ENCODE results near the gene RAD1.

The RAD1 gene

GRCh38 chr5:34897646-34898045 is 17.7 kb downstream of the RAD1 start:
- CTCF ChIA-PET, result interaction anchor here (0.6 to 8.9 kb wide), 54 partner anchors 10 to 1399 kb away, joined by 3 to 156 read pairs (median 5); no protein-coding TSS in a partner anchor

GRCh38 chr5:34895641-34896419 is 19.5 kb downstream of the RAD1 start:
- H3K4me1 ChIP-seq (ENCODE audit: control insufficient read depth, insufficient read depth, low read length), result no peaks in the 10 kb centered on the region
- ChIA-PET CTCF (interaction anchor here (0.6 to 8.9 kb wide), 10 partner anchors 10 to 420 kb away, joined by 3 to 156 read pairs (median 4); no protein-coding TSS in a partner anchor), POLR2A (interaction anchor here (1.0 to 1.4 kb wide), 2 partner anchors 10 to 20 kb away, joined by 3 read pairs; partner anchors contain the start of genes BRIX1 and RAD1)
- no peaks in the 10 kb centered on the region for H3K9me3 ChIP-seq (ENCODE audit: control insufficient read depth, insufficient read depth, low read depth, low read length)
- H3K27ac ChIP-seq (ENCODE audit: extremely low read depth, low read depth, low read length), result no peak overlapping the region
- no peak overlapping the region for H3K4me3 ChIP-seq (ENCODE audit: low read depth, low read length)
- no peaks in the 10 kb centered on the region; a peak in 1 of 3 replicates for H3K36me3 ChIP-seq (ENCODE audit: control insufficient read depth in 2 of 2, insufficient read depth in 1 of 2, low read length in 2 of 2)
- TF ChIP-seq ZNF704 (tag by site-specific recombination; IDR thresholded peaks at IDR 0.05), result no peak
- no peak for TF ChIP-seq SCRT2 (tag by site-specific recombination; IDR thresholded peaks at IDR 0.05)
- TF ChIP-seq ZNF580 (tag by site-specific recombination; IDR thresholded peaks at IDR 0.05), result no peak
- TF ChIP-seq ZNF530 (tag by site-specific recombination; IDR thresholded peaks at IDR 0.05; ENCODE audit: low read depth), result no peak
- no peak for TF ChIP-seq ZNF362 (tag by site-specific recombination; IDR thresholded peaks at IDR 0.05)
- TF ChIP-seq ZNF214 (tag by site-specific recombination; IDR thresholded peaks at IDR 0.05; ENCODE audit: borderline replicate concordance), result no peak
- TF ChIP-seq ZNF302 (tag by site-specific recombination; IDR thresholded peaks at IDR 0.05; ENCODE audit: low read depth), result no peak
- no peak for TF ChIP-seq ZNF544 (tag by site-specific recombination; IDR thresholded peaks at IDR 0.05)

More at GRCh38 chr5:34897646-34898045, 17.7 kb downstream of the RAD1 start:
- Histone ChIP-seq H3K36me3 (ENCODE audit: control insufficient read depth in 2 of 2, insufficient read depth in 1 of 2, low read length in 2 of 2) (peaks cover 0 to 3% of the 10 kb centered on the region in 2 experiments; a peak in 2 of 3 replicates), H3K9me3 (ENCODE audit: control insufficient read depth, insufficient read depth, low read depth, low read length) (no peaks in the 10 kb centered on the region), H3K4me3 (ENCODE audit: low read depth, low read length) (no peak overlapping the region), H3K27ac (ENCODE audit: extremely low read depth, low read depth, low read length) (no peak overlapping the region), H3K4me1 (ENCODE audit: control insufficient read depth, insufficient read depth, low read length) (no peaks in the 10 kb centered on the region)
- no peak for TF ChIP-seq RBAK (tag by site-specific recombination; IDR thresholded peaks at IDR 0.05)
- TF ChIP-seq ZNF580 (tag by site-specific recombination; IDR thresholded peaks at IDR 0.05), result no peak
- no peak for TF ChIP-seq ZNF114 (tag by site-specific recombination; IDR thresholded peaks at IDR 0.05)
- TF ChIP-seq SP3 (tag by site-specific recombination; IDR thresholded peaks at IDR 0.05), result no peak
- TF ChIP-seq ZNF433 (tag by site-specific recombination; IDR thresholded peaks at IDR 0.05; ENCODE audit: low read depth), result no peak
- TF ChIP-seq ZNF169 (tag by site-specific recombination; IDR thresholded peaks at IDR 0.05), result no peak
- TF ChIP-seq ZBTB44 (tag by site-specific recombination; IDR thresholded peaks at IDR 0.05), result no peak
- TF ChIP-seq ZBTB7A (tag by site-specific recombination; IDR thresholded peaks at IDR 0.05; ENCODE audit: low read depth), result no peak
- no peak for TF ChIP-seq ZNF670 (tag by site-specific recombination; IDR thresholded peaks at IDR 0.05; ENCODE audit: low read depth)
- no peak for TF ChIP-seq ZBTB26 (tag by site-specific recombination; optimal IDR thresholded peaks at IDR 0.05)
- TF ChIP-seq ZNF37A (tag by site-specific recombination; IDR thresholded peaks at IDR 0.05), result no peak
- TF ChIP-seq KLF17 (tag by site-specific recombination; IDR thresholded peaks at IDR 0.05), result no peak
- no peak for TF ChIP-seq ZNF558 (tag by site-specific recombination; IDR thresholded peaks at IDR 0.05)
- no peak for TF ChIP-seq ZNF513 (tag by site-specific recombination; IDR thresholded peaks at IDR 0.05)
- TF ChIP-seq ZNF239 (tag by site-specific recombination; IDR thresholded peaks at IDR 0.05), result no peak
- no peak for TF ChIP-seq ZNF426 (tag by site-specific recombination; IDR thresholded peaks at IDR 0.05)
- TF ChIP-seq ZNF394 (tag by site-specific recombination; IDR thresholded peaks at IDR 0.05; ENCODE audit: borderline replicate concordance), result no peak
- TF ChIP-seq ZNF112 (tag by site-specific recombination; IDR thresholded peaks at IDR 0.05), result no peak
- POLR2A ChIA-PET, result interaction anchor here (0.7 kb wide), 1 partner anchor 17 kb away, joined by 3 read pairs; the partner anchor contains the start of genes BRIX1 and RAD1
